Fibroblast of peridontal ligament (primary cell): ENCODE results near the gene MRPS5.
"Not testable (repeated sequence)": the region's sequence is repeated elsewhere in the genome, so short reads cannot be mapped to it uniquely, and the experiment has no call there.

Source experiments
- DNase-seq: peaks from one replicate; pipeline ENCODE4 v3.0.0-alpha.2; 2010; ENCODE audit errors: extremely low read depth

Gene MRPS5

GRCh38 chr2:95047629-95048510, 73.7 kb downstream of the MRPS5 start:
- no peak for DNase-seq

DNA sequence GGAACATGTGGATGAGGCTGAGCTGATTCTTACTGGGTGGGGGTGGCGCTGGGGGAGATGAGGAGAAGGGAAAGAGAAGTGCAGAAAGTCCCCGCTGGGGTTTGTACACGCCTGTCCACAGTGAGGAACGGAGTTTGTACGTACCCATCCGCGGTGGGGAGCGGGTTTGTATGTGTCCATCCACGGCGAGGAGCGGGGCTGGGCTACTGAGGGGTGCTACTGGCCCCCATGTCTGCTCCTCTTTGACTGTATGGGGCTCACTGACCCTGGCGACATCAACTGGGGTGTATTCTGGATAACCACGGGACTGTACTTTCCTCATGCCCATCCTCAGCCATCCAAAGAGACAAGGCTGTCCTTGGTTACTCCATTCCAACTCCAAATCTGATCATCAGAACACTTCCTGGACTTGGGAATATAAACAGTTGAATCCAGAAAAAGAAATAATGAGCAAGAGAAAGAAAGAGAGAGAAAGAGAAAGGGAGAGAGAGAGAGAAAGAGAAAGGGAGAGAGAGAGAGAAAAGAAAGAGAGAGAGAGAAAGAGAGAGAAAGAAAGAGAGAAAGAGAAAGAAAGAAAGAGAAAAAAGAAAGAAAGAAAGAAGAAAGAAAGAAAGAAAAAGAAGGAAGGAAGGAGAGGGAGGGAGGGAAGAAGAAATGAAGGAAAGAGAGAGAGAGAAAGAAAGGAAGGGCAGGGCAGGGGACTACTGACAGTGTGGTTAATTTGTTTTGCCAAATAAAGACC, 75.1 kb downstream of the MRPS5 start:
- no peak for DNase-seq

GRCh38 chr2:95044601-95045000, 77.0 kb downstream of the MRPS5 start:
- DNase-seq: no peak

- DNase-seq: peak; percentile 51
Measured at GRCh38 chr2:95043300-95044093, 78.1 kb downstream of the MRPS5 start.

DNA sequence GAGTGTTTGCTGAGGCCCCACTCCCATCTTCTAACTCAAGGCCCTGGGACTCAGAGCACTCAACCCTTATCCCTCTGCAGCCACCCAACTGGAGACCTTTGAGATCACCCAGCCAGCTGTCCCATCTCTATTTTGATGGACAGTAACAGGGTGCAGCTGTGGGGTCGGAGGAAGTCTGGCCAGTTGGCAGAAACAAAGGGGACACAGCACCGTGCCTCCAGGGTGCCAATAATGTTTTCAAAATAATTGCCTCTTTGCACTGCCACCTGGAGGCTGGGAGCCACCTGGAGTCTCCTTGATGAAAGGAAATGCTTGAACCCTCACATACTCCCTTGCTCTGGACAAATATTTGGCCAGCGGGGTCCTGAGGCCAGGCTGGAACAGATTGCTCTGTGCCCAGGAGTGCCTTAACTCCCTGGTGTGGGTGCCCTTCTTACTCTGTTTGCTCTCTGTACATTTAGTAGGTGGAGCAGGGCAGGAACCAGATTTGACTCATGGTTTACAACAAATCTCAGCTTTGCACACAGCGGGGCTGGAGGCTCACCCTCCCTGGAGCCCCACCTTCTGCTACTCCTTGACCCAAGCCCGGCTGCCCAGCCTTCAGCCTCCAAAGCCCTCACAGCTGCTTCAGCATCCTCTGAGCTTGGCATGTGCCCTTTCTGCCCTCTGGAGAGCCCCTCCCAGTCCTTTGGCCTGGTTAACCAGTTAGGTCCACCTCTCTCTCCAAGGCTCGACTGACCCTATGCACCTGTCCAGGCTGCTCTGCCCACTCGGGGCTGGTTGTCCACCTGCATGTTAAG, 78.9 kb downstream of the MRPS5 start:
- DNase-seq: no peak

DNA sequence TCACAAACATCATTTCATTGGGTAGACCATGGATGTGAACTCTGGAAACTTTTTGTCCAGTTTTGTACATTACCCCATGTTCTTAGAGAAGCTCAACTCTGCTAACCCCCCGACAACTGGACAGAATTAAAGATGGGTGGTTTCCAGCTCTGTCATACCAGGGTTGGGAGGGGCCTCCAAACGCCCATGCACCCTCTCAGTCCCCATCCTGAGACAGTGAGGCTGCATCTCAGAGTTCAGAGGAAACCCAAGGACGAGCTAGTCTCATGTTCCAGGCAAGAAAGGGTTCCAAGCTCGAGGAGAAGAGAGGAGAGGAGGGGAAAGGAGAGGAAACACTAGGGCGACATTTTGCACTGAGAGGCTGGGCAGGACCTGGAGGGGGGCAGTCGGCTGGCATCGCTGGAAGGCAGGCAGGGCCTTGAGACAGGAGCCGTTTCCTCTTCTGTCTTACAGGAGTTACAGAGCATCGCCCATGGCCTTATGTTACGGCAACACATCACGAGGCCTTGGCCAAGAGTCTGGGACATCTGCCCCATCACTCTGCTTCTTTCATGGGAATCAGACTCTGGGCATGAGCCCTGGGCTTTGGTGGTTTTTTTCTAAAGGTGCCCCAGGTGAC, 79.7 kb downstream of the MRPS5 start:
- DNase-seq: no peak

DNA sequence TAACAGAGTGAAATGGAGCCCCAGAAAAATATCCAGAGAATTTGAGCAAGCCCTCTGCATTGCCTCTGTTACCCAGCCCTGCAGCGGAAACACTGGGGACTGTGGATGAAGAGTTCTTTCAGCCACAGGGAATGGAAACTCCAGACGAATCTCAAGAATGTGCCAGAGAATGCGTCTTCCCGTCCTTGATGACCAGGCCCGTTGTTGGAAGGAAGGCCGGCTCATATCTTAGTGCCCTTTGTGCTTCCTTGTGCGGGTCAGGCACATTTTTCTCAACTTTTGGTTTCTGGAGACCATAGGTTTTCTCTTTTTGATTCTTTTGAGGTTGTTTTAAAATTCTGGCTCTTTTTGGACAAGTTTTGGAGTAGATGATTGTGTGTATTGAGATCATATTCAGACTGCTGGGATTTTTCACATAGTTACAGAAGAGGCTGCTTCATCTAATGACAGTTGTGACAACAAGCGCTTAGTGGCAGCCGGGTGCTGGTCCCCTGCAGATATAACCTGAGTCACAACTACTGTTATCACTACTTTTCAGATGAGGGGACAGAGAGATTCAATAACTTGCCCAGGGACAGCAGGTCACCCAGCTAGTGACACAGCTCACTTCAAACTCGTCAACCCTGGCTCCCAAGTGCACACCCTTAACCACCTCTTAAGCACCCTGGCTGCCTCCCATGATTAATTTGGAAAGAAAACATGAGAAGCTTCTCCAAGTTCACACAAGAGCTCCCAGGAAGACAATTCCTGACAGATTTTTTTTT, 80.4 kb downstream of the MRPS5 start:
- no peak for DNase-seq

DNA sequence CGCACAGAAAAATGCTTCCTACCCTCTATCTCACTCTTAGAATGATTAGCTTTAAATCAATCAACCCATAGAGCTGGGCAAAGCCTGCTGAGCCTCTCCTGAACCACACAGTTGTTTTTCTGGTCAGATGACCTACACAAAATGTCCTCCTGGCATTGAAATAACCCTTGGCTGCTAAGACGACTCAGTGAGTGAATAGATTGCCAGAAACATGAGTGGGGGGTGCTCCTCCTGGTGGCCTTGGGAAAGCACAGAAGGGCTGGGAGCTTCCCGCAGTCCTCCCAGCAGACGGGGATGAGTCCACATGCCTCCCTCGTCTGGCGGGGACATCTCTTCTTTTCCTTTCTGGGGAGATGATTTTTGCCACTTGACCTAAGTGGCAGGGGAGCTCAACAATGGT, 81.2 kb downstream of the MRPS5 start:
- DNase-seq: no peak

- no peak for DNase-seq
Measured at GRCh38 chr2:95039978-95040377, 81.6 kb downstream of the MRPS5 start.

- no peak for DNase-seq
Measured at GRCh38 chr2:95039363-95039762, 82.2 kb downstream of the MRPS5 start.

DNA sequence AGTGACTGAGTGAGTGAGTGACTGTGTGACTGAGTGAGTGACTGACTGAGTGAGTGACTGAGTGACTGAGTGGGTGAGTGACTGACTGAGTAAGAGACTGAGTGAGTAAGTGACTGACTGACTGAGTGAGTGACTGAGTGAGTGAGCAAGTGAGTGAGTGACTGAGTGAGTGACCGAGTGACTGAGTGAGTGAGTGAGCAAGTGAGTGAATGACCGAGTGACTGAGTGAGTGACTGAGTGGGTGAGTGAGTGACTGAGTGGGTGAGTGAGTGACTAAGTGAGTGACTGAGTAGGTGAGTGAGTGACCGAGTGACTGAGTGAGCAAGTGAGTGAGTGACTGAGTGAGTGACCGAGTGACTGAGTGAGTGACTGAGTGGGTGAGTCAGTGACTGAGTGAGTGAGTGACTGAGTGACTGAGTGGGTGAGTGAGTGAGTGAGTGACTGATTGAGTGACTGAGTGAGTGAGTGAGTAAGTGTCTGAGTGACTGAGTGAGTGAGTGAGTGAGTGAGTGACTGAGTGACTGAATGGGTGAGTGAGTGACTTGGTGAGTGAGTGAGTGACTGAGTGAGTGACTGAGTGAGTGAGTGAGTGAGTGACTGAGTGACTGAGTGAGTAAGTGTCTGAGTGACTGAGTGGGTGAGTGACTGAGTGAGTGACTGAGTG, 82.8 kb downstream of the MRPS5 start:
- DNase-seq: no peak

GRCh38 chr2:95037841-95038585, 83.6 kb downstream of the MRPS5 start:
- not testable (repeated sequence) for DNase-seq

DNA sequence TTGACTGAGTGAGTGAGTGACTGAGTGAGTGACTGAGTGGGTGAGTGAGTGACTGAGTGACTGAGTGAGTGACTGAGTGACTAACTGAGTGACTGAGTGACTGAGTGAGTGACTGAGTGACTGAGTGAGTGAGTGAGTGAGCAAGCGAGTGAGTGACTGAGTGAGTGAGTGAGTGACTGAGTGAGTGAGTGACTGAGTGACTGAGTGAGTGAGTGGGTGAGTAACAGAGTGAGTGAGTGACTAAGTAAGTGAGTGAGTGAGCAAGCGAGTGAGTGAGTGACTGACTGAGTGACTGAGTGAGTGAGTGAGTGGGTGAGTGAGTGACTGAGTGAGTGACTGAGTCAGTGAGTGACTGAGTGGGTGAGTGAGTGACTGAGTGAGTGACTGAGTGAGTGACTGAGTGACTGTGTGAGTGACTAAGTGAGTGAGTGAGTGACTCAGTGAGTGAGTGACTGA, 84.2 kb downstream of the MRPS5 start:
- no peak for DNase-seq

- no peak for DNase-seq
Measured at GRCh38 chr2:95036596-95037383, 84.8 kb downstream of the MRPS5 start.
